HL-60 (cell line): ENCODE measurements around the gene STAT6.

Source experiments
- DNase-seq, 2 experiments: peaks; one replicate each; pipeline ENCODE4 v3.0.0-alpha.2; 2010 to 2020; ENCODE audit warnings: low read depth in 1 of 2, low spot score in 1 of 2
- H3K27ac ChIP-seq: fragments of 250-450 bp; sonication (Bioruptor Pico); replicated peaks from 2 replicates; pipeline ENCODE4 v1.5.1; 2020; ENCODE audit warnings: mild to moderate bottlenecking, moderate library complexity
- H3K27me3 ChIP-seq: fragments of 250-450 bp; sonication (Bioruptor Pico); 2 replicates; pipeline ENCODE4 v1.5.1; 2021; ENCODE audit warnings: mild to moderate bottlenecking, moderate library complexity; ENCODE audit not compliant: insufficient read depth, poor library complexity, severe bottlenecking
- H3K4me3 ChIP-seq: replicated peaks from 2 replicates; pipeline ENCODE4 v1.5.1; 2011; ENCODE audit warnings: mild to moderate bottlenecking, control low read depth, low read length; ENCODE audit not compliant: insufficient read depth
- GABPA ChIP-seq: IDR thresholded peaks from 2 replicates; pipeline ENCODE4 v1.6.1; 2012; ENCODE audit warnings: low read depth
- POLR2AphosphoS5 ChIP-seq: IDR thresholded peaks from 2 replicates; pipeline ENCODE4 v1.6.1; 2012; ENCODE audit warnings: low read depth
- SPI1 ChIP-seq: IDR thresholded peaks from 2 replicates; pipeline ENCODE4 v1.6.1; 2012; ENCODE audit warnings: low read depth, mild to moderate bottlenecking, borderline replicate concordance
- TF ChIP-seq, protein P1 (sequence below): IDR thresholded peaks from one replicate; pipeline ENCODE4 v1.5.1; 2011; ENCODE audit warnings: low read length, control low read depth, inconsistent platforms; ENCODE audit not compliant: insufficient read depth
- TF ChIP-seq, protein P2 (sequence below): IDR thresholded peaks from 2 replicates; pipeline ENCODE4 v1.6.1; 2012; ENCODE audit warnings: low read depth; ENCODE audit not compliant: insufficient replicate concordance

Gene STAT6

DNA sequence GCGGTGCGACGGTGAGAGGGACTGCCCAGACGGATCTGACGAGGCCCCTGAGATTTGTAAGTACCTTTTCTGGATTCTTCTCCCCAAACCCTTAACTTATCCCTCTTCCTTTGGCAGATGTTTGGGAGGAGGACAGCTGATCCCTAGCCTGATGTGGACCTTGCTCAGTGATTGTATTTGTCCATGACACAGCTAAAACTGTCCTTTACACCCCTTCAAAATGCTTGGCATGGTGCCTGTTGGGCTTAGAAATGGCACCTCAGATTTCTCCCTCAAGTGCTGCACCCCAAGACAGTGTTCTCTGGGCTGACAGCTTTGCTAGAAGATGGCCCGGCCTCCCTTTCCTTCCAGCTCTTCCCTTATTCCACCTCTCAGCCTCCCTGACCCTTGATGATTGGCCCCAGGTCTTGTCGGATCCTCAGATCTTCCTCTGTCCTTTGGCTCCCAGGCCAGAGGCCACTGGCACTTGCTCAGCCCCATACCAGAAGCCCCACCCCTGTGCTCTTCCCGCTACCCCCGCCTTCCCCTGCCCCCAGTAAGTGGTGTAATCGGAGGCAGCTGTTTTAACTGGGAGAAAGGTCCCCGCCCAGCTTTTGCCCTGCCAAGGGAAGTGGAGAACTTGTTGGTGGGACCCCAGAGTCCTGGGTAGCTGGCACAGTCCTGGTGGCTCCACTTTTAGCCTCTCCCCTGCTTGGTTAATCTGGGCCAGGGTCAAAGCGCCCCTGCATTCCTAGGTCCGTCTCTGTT, 27.5 kb upstream of the STAT6 start:
- Histone ChIP-seq H3K4me3 (no peak overlapping the region), H3K27ac (no peak overlapping the region), H3K27me3 (no peaks in the 10 kb centered on the region)
- peak in 1 of 2 experiments; percentile 49 for DNase-seq
- no peak for TF ChIP-seq GABPA
- TF ChIP-seq, protein P1, sequence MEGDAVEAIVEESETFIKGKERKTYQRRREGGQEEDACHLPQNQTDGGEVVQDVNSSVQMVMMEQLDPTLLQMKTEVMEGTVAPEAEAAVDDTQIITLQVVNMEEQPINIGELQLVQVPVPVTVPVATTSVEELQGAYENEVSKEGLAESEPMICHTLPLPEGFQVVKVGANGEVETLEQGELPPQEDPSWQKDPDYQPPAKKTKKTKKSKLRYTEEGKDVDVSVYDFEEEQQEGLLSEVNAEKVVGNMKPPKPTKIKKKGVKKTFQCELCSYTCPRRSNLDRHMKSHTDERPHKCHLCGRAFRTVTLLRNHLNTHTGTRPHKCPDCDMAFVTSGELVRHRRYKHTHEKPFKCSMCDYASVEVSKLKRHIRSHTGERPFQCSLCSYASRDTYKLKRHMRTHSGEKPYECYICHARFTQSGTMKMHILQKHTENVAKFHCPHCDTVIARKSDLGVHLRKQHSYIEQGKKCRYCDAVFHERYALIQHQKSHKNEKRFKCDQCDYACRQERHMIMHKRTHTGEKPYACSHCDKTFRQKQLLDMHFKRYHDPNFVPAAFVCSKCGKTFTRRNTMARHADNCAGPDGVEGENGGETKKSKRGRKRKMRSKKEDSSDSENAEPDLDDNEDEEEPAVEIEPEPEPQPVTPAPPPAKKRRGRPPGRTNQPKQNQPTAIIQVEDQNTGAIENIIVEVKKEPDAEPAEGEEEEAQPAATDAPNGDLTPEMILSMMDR, result no peak
- TF ChIP-seq, protein P2, sequence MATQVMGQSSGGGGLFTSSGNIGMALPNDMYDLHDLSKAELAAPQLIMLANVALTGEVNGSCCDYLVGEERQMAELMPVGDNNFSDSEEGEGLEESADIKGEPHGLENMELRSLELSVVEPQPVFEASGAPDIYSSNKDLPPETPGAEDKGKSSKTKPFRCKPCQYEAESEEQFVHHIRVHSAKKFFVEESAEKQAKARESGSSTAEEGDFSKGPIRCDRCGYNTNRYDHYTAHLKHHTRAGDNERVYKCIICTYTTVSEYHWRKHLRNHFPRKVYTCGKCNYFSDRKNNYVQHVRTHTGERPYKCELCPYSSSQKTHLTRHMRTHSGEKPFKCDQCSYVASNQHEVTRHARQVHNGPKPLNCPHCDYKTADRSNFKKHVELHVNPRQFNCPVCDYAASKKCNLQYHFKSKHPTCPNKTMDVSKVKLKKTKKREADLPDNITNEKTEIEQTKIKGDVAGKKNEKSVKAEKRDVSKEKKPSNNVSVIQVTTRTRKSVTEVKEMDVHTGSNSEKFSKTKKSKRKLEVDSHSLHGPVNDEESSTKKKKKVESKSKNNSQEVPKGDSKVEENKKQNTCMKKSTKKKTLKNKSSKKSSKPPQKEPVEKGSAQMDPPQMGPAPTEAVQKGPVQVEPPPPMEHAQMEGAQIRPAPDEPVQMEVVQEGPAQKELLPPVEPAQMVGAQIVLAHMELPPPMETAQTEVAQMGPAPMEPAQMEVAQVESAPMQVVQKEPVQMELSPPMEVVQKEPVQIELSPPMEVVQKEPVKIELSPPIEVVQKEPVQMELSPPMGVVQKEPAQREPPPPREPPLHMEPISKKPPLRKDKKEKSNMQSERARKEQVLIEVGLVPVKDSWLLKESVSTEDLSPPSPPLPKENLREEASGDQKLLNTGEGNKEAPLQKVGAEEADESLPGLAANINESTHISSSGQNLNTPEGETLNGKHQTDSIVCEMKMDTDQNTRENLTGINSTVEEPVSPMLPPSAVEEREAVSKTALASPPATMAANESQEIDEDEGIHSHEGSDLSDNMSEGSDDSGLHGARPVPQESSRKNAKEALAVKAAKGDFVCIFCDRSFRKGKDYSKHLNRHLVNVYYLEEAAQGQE, result no peak
- no peak for TF ChIP-seq POLR2AphosphoS5
- TF ChIP-seq SPI1, result no peak

- no peak overlapping the region for H3K27ac ChIP-seq
- H3K27me3 ChIP-seq, result peaks cover 3% of the 10 kb centered on the region
- TF ChIP-seq, protein P1, result no peak
- no peak for TF ChIP-seq POLR2AphosphoS5
- TF ChIP-seq, protein P2, result no peak
- no peak for TF ChIP-seq GABPA
- no peak for TF ChIP-seq SPI1
- no peak for DNase-seq
- no peak overlapping the region for H3K4me3 ChIP-seq
These were observed 24.6 kb upstream of the STAT6 start for GRCh38 chr12:57135527-57136326.

DNA sequence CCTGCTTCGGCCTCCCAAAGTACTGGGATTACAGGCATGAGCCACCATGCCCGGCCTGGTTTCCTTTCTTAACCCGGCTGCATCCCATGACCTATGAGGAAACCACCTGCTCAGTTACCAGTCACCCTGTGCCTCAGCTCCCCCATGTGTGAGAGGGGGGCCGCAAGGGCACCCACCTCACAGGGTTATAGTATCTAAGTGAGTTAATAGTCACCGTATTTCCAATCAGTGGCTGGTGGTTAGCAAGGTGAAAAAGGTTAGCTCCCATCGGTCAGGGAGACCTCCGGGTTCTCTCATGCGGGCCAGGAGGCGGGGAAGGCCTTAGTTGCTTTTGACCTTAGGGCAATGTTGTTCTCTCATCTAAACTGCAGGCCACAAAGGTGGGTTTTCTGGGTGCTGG, 23.8 kb upstream of the STAT6 start:
- DNase-seq, result no peak
- peaks cover 9% of the 10 kb centered on the region for H3K27me3 ChIP-seq
- TF ChIP-seq, protein P2, result no peak
- TF ChIP-seq POLR2AphosphoS5 (no peak), GABPA (no peak), SPI1 (no peak)
- TF ChIP-seq, protein P1, result no peak
- no peak overlapping the region for H3K27ac ChIP-seq
- no peak overlapping the region for H3K4me3 ChIP-seq
